Measurements from ENCODE around the gene SMG7.

The SMG7 gene

GRCh38 chr1:183543619-183544204 is 71.4 kb downstream of the SMG7 start:
- peaks cover 42% of the 10 kb centered on the region for H3K36me3 ChIP-seq (ENCODE audit: insufficient read depth, low read length)
- no peaks in the 10 kb centered on the region for H3K4me1 ChIP-seq (ENCODE audit: control insufficient read depth, insufficient read depth, low read length, unreplicated experiment)
- H3K27me3 ChIP-seq (ENCODE audit: insufficient read depth, low read length): no peaks in the 10 kb centered on the region
- no peaks in the 10 kb centered on the region for H3K79me2 ChIP-seq (ENCODE audit: control insufficient read depth, insufficient read depth, low read length, unreplicated experiment)
- no peak overlapping the region for H3K4me3 ChIP-seq (ENCODE audit: low read depth, low read length)
- H3K27ac ChIP-seq (ENCODE audit: low read depth, low read length): no peak overlapping the region
- no peak overlapping the region for H2AFZ ChIP-seq (ENCODE audit: low read length, unreplicated experiment)

DNA sequence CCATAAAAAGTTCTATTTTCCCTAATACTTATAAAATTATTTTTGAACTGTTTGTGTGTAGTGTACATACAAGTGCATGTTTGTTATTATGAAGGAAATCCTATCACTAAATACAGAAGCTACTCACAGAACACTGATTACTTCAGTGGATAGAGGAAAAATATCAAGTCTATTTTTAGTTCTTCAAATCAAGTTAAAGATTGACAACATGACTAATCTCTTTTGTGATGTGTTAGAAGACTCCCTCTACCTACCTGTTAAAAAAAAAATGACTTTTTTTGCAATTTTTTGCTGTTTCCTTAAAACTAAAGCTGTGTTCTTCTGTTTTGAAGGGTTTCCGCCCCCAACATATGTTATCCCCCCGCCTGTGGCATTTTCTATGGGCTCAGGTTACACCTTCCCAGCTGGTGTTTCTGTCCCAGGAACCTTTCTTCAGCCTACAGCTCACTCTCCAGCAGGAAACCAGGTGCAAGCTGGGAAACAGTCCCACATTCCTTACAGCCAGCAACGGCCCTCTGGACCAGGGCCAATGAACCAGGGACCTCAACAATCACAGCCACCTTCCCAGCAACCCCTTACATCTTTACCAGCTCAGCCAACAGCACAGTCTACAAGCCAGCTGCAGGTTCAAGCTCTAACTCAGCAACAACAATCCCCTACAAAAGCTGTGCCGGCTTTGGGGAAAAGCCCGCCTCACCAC is 72.4 kb downstream of the SMG7 start:
- H3K27me3 ChIP-seq (ENCODE audit: insufficient read depth, low read length): no peaks in the 10 kb centered on the region
- H2AFZ ChIP-seq (ENCODE audit: low read length, unreplicated experiment): no peak overlapping the region
- H3K79me2 ChIP-seq (ENCODE audit: control insufficient read depth, insufficient read depth, low read length, unreplicated experiment): no peaks in the 10 kb centered on the region
- H3K4me1 ChIP-seq (ENCODE audit: control insufficient read depth, insufficient read depth, low read length, unreplicated experiment): no peaks in the 10 kb centered on the region
- no peak overlapping the region for H3K27ac ChIP-seq (ENCODE audit: low read depth, low read length)
- H3K4me3 ChIP-seq (ENCODE audit: low read depth, low read length): no peak overlapping the region
- peaks cover 47% of the 10 kb centered on the region for H3K36me3 ChIP-seq (ENCODE audit: insufficient read depth, low read length)

GRCh38 chr1:183546427-183546826 is 74.1 kb downstream of the SMG7 start:
- Histone ChIP-seq H3K27ac (ENCODE audit: low read depth, low read length) (no peak overlapping the region), H3K27me3 (ENCODE audit: insufficient read depth, low read length) (no peaks in the 10 kb centered on the region), H3K36me3 (ENCODE audit: insufficient read depth, low read length) (peaks cover 45% of the 10 kb centered on the region), H2AFZ (ENCODE audit: low read length, unreplicated experiment) (no peak overlapping the region), H3K4me3 (ENCODE audit: low read depth, low read length) (no peak overlapping the region), H3K79me2 (ENCODE audit: control insufficient read depth, insufficient read depth, low read length, unreplicated experiment) (no peaks in the 10 kb centered on the region), H3K4me1 (ENCODE audit: control insufficient read depth, insufficient read depth, low read length, unreplicated experiment) (no peaks in the 10 kb centered on the region)

DNA sequence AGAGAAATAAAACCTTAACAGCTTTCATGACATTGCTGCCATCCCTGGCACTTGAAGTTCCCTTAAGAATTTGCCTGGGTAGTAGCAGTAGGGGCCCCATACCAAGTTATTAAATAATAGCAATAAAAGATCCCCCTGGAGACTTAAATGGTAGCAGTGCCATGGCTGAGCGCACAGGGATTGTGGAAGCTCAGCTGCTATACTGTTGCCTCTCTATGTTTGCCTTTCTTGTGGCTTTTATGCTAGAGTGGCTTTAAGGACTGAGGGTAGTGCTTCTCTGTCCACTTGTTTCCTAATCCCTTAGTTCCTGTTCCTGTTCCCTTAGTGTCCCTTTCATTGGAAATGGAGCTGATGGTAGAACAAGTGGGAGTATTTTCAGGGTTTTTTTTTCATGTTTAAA is 75.8 kb downstream of the SMG7 start:
- Histone ChIP-seq H3K36me3 (ENCODE audit: insufficient read depth, low read length) (peaks cover 49% of the 10 kb centered on the region), H3K27ac (ENCODE audit: low read depth, low read length) (no peak overlapping the region), H3K79me2 (ENCODE audit: control insufficient read depth, insufficient read depth, low read length, unreplicated experiment) (no peaks in the 10 kb centered on the region), H3K27me3 (ENCODE audit: insufficient read depth, low read length) (no peaks in the 10 kb centered on the region), H3K4me3 (ENCODE audit: low read depth, low read length) (no peak overlapping the region), H2AFZ (ENCODE audit: low read length, unreplicated experiment) (no peak overlapping the region), H3K4me1 (ENCODE audit: control insufficient read depth, insufficient read depth, low read length, unreplicated experiment) (no peaks in the 10 kb centered on the region)

- no peaks in the 10 kb centered on the region for H3K27me3 ChIP-seq (ENCODE audit: insufficient read depth, low read length)
- H3K4me3 ChIP-seq (ENCODE audit: low read depth, low read length): no peak overlapping the region
- no peaks in the 10 kb centered on the region for H3K4me1 ChIP-seq (ENCODE audit: control insufficient read depth, insufficient read depth, low read length, unreplicated experiment)
- H3K27ac ChIP-seq (ENCODE audit: low read depth, low read length): no peak overlapping the region
- no peaks in the 10 kb centered on the region for H3K79me2 ChIP-seq (ENCODE audit: control insufficient read depth, insufficient read depth, low read length, unreplicated experiment)
- H3K36me3 ChIP-seq (ENCODE audit: insufficient read depth, low read length): peaks cover 33% of the 10 kb centered on the region
- H2AFZ ChIP-seq (ENCODE audit: low read length, unreplicated experiment): no peak overlapping the region
Measured at GRCh38 chr1:183550915-183551314, 78.6 kb downstream of the SMG7 start.

- H2AFZ ChIP-seq (ENCODE audit: low read length, unreplicated experiment): no peak overlapping the region
- H3K4me3 ChIP-seq (ENCODE audit: low read depth, low read length): no peak overlapping the region
- no peaks in the 10 kb centered on the region for H3K4me1 ChIP-seq (ENCODE audit: control insufficient read depth, insufficient read depth, low read length, unreplicated experiment)
- peaks cover 31% of the 10 kb centered on the region for H3K36me3 ChIP-seq (ENCODE audit: insufficient read depth, low read length)
- H3K27me3 ChIP-seq (ENCODE audit: insufficient read depth, low read length): no peaks in the 10 kb centered on the region
- H3K79me2 ChIP-seq (ENCODE audit: control insufficient read depth, insufficient read depth, low read length, unreplicated experiment): no peaks in the 10 kb centered on the region
- no peak overlapping the region for H3K27ac ChIP-seq (ENCODE audit: low read depth, low read length)
Measured at GRCh38 chr1:183551924-183552323, 79.6 kb downstream of the SMG7 start.

- Histone ChIP-seq H3K27me3 (ENCODE audit: insufficient read depth, low read length) (no peaks in the 10 kb centered on the region), H3K4me3 (ENCODE audit: low read depth, low read length) (no peak overlapping the region), H3K79me2 (ENCODE audit: control insufficient read depth, insufficient read depth, low read length, unreplicated experiment) (no peaks in the 10 kb centered on the region), H3K27ac (ENCODE audit: low read depth, low read length) (no peak overlapping the region), H3K36me3 (ENCODE audit: insufficient read depth, low read length) (peaks cover 26% of the 10 kb centered on the region), H3K4me1 (ENCODE audit: control insufficient read depth, insufficient read depth, low read length, unreplicated experiment) (no peaks in the 10 kb centered on the region), H2AFZ (ENCODE audit: low read length, unreplicated experiment) (no peak overlapping the region)
Measured at GRCh38 chr1:183552441-183552840, 80.1 kb downstream of the SMG7 start.

DNA sequence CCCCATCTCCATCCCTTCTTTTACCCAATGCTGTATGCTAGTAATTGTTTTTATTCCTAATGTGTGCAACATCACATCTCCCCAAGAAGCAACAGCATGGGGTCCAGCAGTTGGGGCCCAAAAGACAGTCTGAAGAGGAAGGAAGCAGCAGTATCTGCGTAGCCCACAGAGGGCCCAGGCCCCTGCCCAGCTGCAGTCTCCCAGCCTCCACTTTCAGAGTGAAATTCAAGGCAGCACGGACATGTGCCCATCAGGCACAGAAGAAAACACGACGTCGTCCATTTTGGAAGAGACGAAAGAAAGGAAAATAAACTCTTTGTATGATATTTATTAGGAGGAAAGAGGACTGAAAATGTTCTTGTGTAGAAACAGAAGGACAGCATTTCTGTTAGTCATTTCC is 80.6 kb downstream of the SMG7 start:
- no peaks in the 10 kb centered on the region for H3K27me3 ChIP-seq (ENCODE audit: insufficient read depth, low read length)
- no peaks in the 10 kb centered on the region for H3K79me2 ChIP-seq (ENCODE audit: control insufficient read depth, insufficient read depth, low read length, unreplicated experiment)
- peaks cover 25% of the 10 kb centered on the region for H3K36me3 ChIP-seq (ENCODE audit: insufficient read depth, low read length)
- H3K4me3 ChIP-seq (ENCODE audit: low read depth, low read length): no peak overlapping the region
- no peaks in the 10 kb centered on the region for H3K4me1 ChIP-seq (ENCODE audit: control insufficient read depth, insufficient read depth, low read length, unreplicated experiment)
- H2AFZ ChIP-seq (ENCODE audit: low read length, unreplicated experiment): no peak overlapping the region
- no peak overlapping the region for H3K27ac ChIP-seq (ENCODE audit: low read depth, low read length)

- Histone ChIP-seq H3K4me3 (ENCODE audit: low read depth, low read length) (no peak overlapping the region), H3K79me2 (ENCODE audit: control insufficient read depth, insufficient read depth, low read length, unreplicated experiment) (no peaks in the 10 kb centered on the region), H2AFZ (ENCODE audit: low read length, unreplicated experiment) (no peak overlapping the region), H3K4me1 (ENCODE audit: control insufficient read depth, insufficient read depth, low read length, unreplicated experiment) (no peaks in the 10 kb centered on the region), H3K36me3 (ENCODE audit: insufficient read depth, low read length) (peaks cover 25% of the 10 kb centered on the region), H3K27me3 (ENCODE audit: insufficient read depth, low read length) (no peaks in the 10 kb centered on the region), H3K27ac (ENCODE audit: low read depth, low read length) (no peak overlapping the region)
Measured at GRCh38 chr1:183553331-183553730, 81.0 kb downstream of the SMG7 start.

- Histone ChIP-seq H3K4me3 (ENCODE audit: low read depth, low read length) (no peak overlapping the region), H3K79me2 (ENCODE audit: control insufficient read depth, insufficient read depth, low read length, unreplicated experiment) (no peaks in the 10 kb centered on the region), H3K27me3 (ENCODE audit: insufficient read depth, low read length) (no peaks in the 10 kb centered on the region), H3K4me1 (ENCODE audit: control insufficient read depth, insufficient read depth, low read length, unreplicated experiment) (no peaks in the 10 kb centered on the region), H2AFZ (ENCODE audit: low read length, unreplicated experiment) (no peak overlapping the region), H3K27ac (ENCODE audit: low read depth, low read length) (no peak overlapping the region), H3K36me3 (ENCODE audit: insufficient read depth, low read length) (peaks cover 22% of the 10 kb centered on the region)
Measured at GRCh38 chr1:183553764-183554163, 81.5 kb downstream of the SMG7 start.

GRCh38 chr1:183554577-183554976 is 82.3 kb downstream of the SMG7 start:
- Histone ChIP-seq H3K27ac (ENCODE audit: low read depth, low read length) (no peak overlapping the region), H3K79me2 (ENCODE audit: control insufficient read depth, insufficient read depth, low read length, unreplicated experiment) (no peaks in the 10 kb centered on the region)

More at GRCh38 chr1:183554577-183554976, 82.3 kb downstream of the SMG7 start:
- Histone ChIP-seq H2AFZ (ENCODE audit: low read length, unreplicated experiment) (no peak overlapping the region), H3K4me3 (ENCODE audit: low read depth, low read length) (no peak overlapping the region), H3K36me3 (ENCODE audit: insufficient read depth, low read length) (peaks cover 16% of the 10 kb centered on the region; the same call in 1 of the 2 replicates), H3K27me3 (ENCODE audit: insufficient read depth, low read length) (no peaks in the 10 kb centered on the region), H3K4me1 (ENCODE audit: control insufficient read depth, insufficient read depth, low read length, unreplicated experiment) (no peaks in the 10 kb centered on the region)
